ENCODE results near the gene TRIP10. TPM values are rescaled to one million over a fixed set of nuclear protein-coding genes. Genes with fewer than 3 reads are reported as not detected.

TRIP10 gene
- total and polyA plus RNA-seq, 2 of the 8 experiments (the other 6 are each of a cell fraction or from before 2014, with no cell fraction given), result 27.8 to 69.5 TPM

DNA sequence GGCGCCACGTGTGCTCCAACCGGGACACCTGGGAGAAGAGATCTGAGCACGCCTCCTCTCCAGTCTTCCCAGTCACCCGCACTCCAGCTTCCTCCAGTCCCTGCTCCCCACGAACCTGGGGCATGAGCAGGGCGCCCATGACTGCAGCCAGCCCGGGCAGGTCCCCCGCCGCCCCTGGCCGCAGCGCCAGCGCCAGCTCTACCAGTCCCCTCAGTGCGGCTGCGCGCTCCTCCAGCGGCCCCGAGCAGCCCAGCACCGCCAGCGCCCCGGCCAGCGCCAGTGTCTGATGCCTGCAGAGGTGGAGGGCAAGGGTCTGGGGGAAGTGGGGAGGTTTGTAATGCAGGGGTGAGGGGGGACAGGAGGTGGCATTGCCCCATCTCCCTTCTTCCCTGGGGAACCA is 14.7 kb downstream of the TRIP10 start:
- H4K8ac ChIP-seq (ENCODE audit: extremely low read depth, insufficient read depth, low read length), result peak overlapping the region; percentile 45
- WGBS, 2 experiments (ENCODE audit: extremely low coverage in 1 of 2, insufficient coverage in 1 of 2, insufficient read length in 1 of 2, insufficient replicate concordance in 2 of 2, low coverage in 1 of 2, low lambda C conversion rate in 2 of 2, missing lambda C conversion rate in 1 of 2), result 96% methylated on average over 16 of the region's 22 CpGs; no CpG with 5 or more reads in 1 of the 2 experiments
- no peak overlapping the region for H2BK5ac ChIP-seq (ENCODE audit: low read depth, low read length)
- FAIRE-seq (no peak), DNase-seq (ENCODE audit: low read depth in 1 of 2, low spot score in 2 of 2) (no peak)
- H3K4me3 ChIP-seq (ENCODE audit: extremely low read depth in 1 of 4, insufficient read depth in 2 of 4, low read depth in 3 of 4, low read length in 4 of 4), result no peak overlapping the region
- no peak overlapping the region for H3K56ac ChIP-seq (replicated peaks; ENCODE audit: insufficient read length, low read depth, low read length)
- no peak overlapping the region for H3K23ac ChIP-seq (ENCODE audit: insufficient read length)
- H3K79me2 ChIP-seq (ENCODE audit: control insufficient read depth in 1 of 2, insufficient read depth in 2 of 2, low read length in 2 of 2), result no peaks in the 10 kb centered on the region
- H3K27me3 ChIP-seq (replicated peaks in 1 of 4; ENCODE audit: control insufficient read depth in 3 of 4, extremely low read depth in 1 of 4, insufficient read depth in 3 of 4, low read length in 3 of 4), result no peaks in the 10 kb centered on the region
- H3K36me3 ChIP-seq (ENCODE audit: control insufficient read depth in 2 of 4, insufficient read depth in 4 of 4, low read length in 3 of 4), result peaks cover 11 to 29% (median 18%) of the 10 kb centered on the region in 4 experiments; a peak in 7 of 8 replicates
- no peak overlapping the region for H2AFZ ChIP-seq (ENCODE audit: low read length)
- peaks cover 0 to 3% of the 10 kb centered on the region in 2 experiments for H4K20me1 ChIP-seq (replicated peaks in 1 of 2; ENCODE audit: control insufficient read depth in 1 of 2, insufficient read depth in 2 of 2, low read length in 2 of 2)
- no peak overlapping the region for H2BK15ac ChIP-seq (ENCODE audit: low read length)
- no peak overlapping the region for H3K4ac ChIP-seq (replicated peaks; ENCODE audit: insufficient read length, low read depth, low read length)
- H4K5ac ChIP-seq (ENCODE audit: insufficient read length, low read depth, low read length), result no peak overlapping the region
- no peak overlapping the region for H3K18ac ChIP-seq (ENCODE audit: extremely low read depth, low read length)
- ChIA-PET CTCF (ENCODE audit: partially characterized antibody) (interaction anchor here (0.7 to 2.7 kb wide), 4 partner anchors 15 to 108 kb away, joined by 3 to 19 read pairs (median 4); partner anchors contain the start of gene SH2D3A), POLR2A (ENCODE audit: partially characterized antibody) (interaction anchor here (0.7 to 8.0 kb wide), 7 partner anchors 11 to 475 kb away, joined by 3 to 110 read pairs (median 4); partner anchors contain the start of genes GPR108, SH2D3A and TRIP10)
- H3K4me1 ChIP-seq (replicated peaks in 1 of 4; ENCODE audit: control insufficient read depth in 3 of 4, insufficient read depth in 4 of 4, low read length in 3 of 4), result peaks cover 0 to 7% (median 5%) of the 10 kb centered on the region in 4 experiments; a peak in 6 of 7 replicates
- no peak overlapping the region for H2BK12ac ChIP-seq (ENCODE audit: low read depth, low read length)
- H2BK120ac ChIP-seq (replicated peaks; ENCODE audit: low read depth, low read length), result no peak overlapping the region
- H3K9me3 ChIP-seq (ENCODE audit: insufficient read depth in 2 of 2, low read depth in 1 of 2, low read length in 1 of 2), result no peaks in the 10 kb centered on the region
- no peak overlapping the region for H2BK20ac ChIP-seq (ENCODE audit: low read length)
- H3K9ac ChIP-seq (replicated peaks in 1 of 4; ENCODE audit: extremely low read depth in 1 of 4, low read depth in 3 of 4, low read length in 3 of 4), result no peak overlapping the region
- no peak overlapping the region for H3K4me2 ChIP-seq (ENCODE audit: insufficient read depth in 1 of 2, low read depth in 2 of 2, low read length in 2 of 2)
- no peaks in the 10 kb centered on the region for H3K79me1 ChIP-seq (ENCODE audit: low read depth, low read length)
- H4K91ac ChIP-seq (replicated peaks; ENCODE audit: insufficient read length, low read length), result no peak overlapping the region
- H3K27ac ChIP-seq (ENCODE audit: low read depth, low read length), result no peak overlapping the region
- H2AK5ac ChIP-seq (ENCODE audit: low read depth, low read length), result no peak overlapping the region
- H3K14ac ChIP-seq (ENCODE audit: insufficient read length), result no peak overlapping the region
- H3K23me2 ChIP-seq (ENCODE audit: low read depth, low read length), result peaks cover 2% of the 10 kb centered on the region; the same call in 1 of the 2 replicates
- TF ChIP-seq EP300 (IDR thresholded peaks at IDR 0.05; ENCODE audit: borderline replicate concordance in 1 of 2, low read depth in 2 of 2, low read length in 2 of 2) (no peak), KDM1A (IDR thresholded peaks at IDR 0.05; ENCODE audit: borderline replicate concordance, low read length) (no peak), SP2 (IDR thresholded peaks at IDR 0.05; ENCODE audit: low read length) (no peak), BRCA1 (IDR thresholded peaks at IDR 0.05; ENCODE audit: low read depth, low read length) (no peak)
